ENCODE data around the gene CHTF18.

DNA sequence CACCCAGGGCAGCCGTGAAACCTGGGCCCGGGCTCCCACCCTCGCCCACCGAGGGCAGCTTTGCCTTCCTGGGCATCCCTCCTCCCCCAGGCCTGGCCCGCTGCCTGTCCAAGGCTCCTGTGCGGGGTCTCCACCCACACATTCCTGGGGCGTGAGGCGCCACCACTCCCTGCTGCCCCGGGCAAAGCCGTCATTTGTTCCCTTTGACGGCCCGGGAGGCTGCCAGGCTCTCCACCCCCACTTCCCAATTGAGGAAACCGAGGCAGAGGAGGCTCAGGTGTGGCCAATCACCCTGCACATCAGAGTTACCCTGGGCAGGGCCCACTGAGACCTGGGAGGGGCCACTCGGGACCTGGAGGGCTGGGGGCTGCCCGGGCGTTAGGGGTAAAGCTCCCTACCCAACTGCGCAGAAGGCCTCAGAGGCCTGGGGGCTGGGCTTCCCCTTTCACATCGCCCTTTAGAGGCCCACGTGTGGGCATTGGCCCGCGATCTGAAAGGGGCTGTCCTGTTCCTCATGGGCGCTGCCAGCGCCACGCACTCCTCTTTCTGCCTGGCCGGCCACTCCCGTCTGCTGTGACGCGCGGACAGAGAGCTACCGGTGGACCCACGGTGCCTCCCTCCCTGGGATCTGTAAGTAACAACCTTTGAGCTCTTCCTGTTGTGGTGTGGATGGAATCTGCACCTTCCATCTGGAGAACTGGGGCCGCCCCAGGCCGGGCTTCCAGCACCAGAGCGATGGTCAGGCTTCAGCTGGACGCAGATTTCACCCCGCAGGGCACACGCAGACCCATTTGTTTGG is 27.7 kb upstream of the CHTF18 start, which contains the start of gene MSLN:
- TF ChIP-seq, protein P1, sequence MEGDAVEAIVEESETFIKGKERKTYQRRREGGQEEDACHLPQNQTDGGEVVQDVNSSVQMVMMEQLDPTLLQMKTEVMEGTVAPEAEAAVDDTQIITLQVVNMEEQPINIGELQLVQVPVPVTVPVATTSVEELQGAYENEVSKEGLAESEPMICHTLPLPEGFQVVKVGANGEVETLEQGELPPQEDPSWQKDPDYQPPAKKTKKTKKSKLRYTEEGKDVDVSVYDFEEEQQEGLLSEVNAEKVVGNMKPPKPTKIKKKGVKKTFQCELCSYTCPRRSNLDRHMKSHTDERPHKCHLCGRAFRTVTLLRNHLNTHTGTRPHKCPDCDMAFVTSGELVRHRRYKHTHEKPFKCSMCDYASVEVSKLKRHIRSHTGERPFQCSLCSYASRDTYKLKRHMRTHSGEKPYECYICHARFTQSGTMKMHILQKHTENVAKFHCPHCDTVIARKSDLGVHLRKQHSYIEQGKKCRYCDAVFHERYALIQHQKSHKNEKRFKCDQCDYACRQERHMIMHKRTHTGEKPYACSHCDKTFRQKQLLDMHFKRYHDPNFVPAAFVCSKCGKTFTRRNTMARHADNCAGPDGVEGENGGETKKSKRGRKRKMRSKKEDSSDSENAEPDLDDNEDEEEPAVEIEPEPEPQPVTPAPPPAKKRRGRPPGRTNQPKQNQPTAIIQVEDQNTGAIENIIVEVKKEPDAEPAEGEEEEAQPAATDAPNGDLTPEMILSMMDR (IDR thresholded peaks at IDR 0.05) = no peak
- TF ChIP-seq POLR2A (IDR thresholded peaks at IDR 0.05) = no peak

All from esophagus squamous epithelium (tissue), 4 donors.